Neural cell (in vitro differentiated cells): Measurements from ENCODE around the gene ASCL4.

Experiments
- CTCF ChIP-seq: fragments of 450-650 bp; IDR thresholded peaks from 2 replicates; pipeline ENCODE4 v1.5.1; 2014; ENCODE audit warnings: antibody characterized with exemption, mild to moderate bottlenecking, moderate library complexity; ENCODE audit not compliant: poor library complexity, severe bottlenecking
- EP300 ChIP-seq: fragments of 450-650 bp; conservative IDR thresholded peaks from 2 replicates; pipeline ENCODE4 v1.6.1; 2014; ENCODE audit warnings: antibody characterized with exemption, mild to moderate bottlenecking, moderate library complexity; ENCODE audit not compliant: poor library complexity, severe bottlenecking
- EZH2 ChIP-seq: fragments of 200-600, 300-800 bp; shearing (Covaris generic), sonication (generic); IDR thresholded peaks from 2 replicates; pipeline ENCODE4 v1.6.1; 2014; ENCODE audit warnings: antibody characterized with exemption, low read length, borderline replicate concordance, mild to moderate bottlenecking; ENCODE audit not compliant: insufficient read depth, poor library complexity, severe bottlenecking
- MXI1 ChIP-seq: fragments of 450-650 bp; conservative IDR thresholded peaks from 2 replicates; pipeline ENCODE4 v1.6.1; 2014; ENCODE audit warnings: antibody characterized with exemption, mild to moderate bottlenecking; ENCODE audit not compliant: poor library complexity, severe bottlenecking
- POLR2AphosphoS5 ChIP-seq: IDR thresholded peaks from 2 replicates; pipeline ENCODE4 v1.6.1; 2012
- RAD21 ChIP-seq: fragments of 450-650 bp; conservative IDR thresholded peaks from 2 replicates; pipeline ENCODE4 v1.6.1; 2014; ENCODE audit warnings: antibody characterized with exemption, mild to moderate bottlenecking, moderate library complexity
- TAF1 ChIP-seq: IDR thresholded peaks from 2 replicates; pipeline ENCODE4 v1.6.1; 2012; ENCODE audit warnings: low read depth
- TF ChIP-seq, protein P1 (sequence below): IDR thresholded peaks from 2 replicates; pipeline ENCODE4 v1.6.1; 2012; ENCODE audit warnings: borderline replicate concordance

DNA sequence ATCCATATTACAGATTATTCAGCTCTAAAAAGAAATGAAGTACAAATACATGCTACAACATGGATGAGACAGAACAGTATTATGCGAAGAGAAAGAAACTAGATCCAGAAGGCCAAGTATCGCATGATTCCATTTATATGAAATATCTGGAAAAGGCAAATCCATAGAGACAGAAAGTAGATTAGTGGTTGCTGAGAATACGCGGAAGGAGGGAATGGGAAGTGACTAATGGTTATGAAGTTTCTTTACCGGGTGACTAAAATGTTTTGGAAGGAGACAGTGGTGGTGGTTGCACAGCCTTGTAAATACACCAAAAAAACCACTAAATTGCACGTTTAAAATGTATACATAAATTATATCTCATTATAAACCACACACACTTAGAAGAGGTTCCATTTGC lies 26.0 kb upstream of the ASCL4 start:
- TF ChIP-seq CTCF = no peak
- no peak for TF ChIP-seq POLR2AphosphoS5
- TF ChIP-seq TAF1 = no peak
- TF ChIP-seq, protein P1, sequence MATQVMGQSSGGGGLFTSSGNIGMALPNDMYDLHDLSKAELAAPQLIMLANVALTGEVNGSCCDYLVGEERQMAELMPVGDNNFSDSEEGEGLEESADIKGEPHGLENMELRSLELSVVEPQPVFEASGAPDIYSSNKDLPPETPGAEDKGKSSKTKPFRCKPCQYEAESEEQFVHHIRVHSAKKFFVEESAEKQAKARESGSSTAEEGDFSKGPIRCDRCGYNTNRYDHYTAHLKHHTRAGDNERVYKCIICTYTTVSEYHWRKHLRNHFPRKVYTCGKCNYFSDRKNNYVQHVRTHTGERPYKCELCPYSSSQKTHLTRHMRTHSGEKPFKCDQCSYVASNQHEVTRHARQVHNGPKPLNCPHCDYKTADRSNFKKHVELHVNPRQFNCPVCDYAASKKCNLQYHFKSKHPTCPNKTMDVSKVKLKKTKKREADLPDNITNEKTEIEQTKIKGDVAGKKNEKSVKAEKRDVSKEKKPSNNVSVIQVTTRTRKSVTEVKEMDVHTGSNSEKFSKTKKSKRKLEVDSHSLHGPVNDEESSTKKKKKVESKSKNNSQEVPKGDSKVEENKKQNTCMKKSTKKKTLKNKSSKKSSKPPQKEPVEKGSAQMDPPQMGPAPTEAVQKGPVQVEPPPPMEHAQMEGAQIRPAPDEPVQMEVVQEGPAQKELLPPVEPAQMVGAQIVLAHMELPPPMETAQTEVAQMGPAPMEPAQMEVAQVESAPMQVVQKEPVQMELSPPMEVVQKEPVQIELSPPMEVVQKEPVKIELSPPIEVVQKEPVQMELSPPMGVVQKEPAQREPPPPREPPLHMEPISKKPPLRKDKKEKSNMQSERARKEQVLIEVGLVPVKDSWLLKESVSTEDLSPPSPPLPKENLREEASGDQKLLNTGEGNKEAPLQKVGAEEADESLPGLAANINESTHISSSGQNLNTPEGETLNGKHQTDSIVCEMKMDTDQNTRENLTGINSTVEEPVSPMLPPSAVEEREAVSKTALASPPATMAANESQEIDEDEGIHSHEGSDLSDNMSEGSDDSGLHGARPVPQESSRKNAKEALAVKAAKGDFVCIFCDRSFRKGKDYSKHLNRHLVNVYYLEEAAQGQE = no peak
- no peak for TF ChIP-seq EZH2
- TF ChIP-seq MXI1 = no peak
- TF ChIP-seq RAD21 = no peak
- TF ChIP-seq EP300 = no peak
